ENCODE measurements around the gene CAPZA2.

The CAPZA2 gene

DNA sequence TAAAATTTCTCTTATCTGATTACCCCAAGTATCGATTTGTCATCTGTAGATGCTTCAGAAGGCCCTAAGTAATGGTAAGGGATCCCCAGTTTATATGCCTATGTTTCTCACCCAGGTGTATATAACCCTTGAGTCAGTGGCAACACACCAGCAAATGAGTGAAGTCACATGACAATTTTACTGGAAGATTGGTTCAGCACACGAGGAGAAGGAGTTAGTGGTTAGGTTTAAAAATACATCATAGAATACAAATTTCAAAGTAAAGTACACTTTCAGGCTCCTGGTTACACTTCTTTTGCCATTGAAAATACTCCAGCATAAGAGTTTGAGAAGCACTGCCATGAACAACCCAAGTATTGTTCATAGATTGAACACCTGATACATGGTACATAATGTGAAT is 29.7 kb upstream of the CAPZA2 start:
- TF ChIP-seq, protein P1, sequence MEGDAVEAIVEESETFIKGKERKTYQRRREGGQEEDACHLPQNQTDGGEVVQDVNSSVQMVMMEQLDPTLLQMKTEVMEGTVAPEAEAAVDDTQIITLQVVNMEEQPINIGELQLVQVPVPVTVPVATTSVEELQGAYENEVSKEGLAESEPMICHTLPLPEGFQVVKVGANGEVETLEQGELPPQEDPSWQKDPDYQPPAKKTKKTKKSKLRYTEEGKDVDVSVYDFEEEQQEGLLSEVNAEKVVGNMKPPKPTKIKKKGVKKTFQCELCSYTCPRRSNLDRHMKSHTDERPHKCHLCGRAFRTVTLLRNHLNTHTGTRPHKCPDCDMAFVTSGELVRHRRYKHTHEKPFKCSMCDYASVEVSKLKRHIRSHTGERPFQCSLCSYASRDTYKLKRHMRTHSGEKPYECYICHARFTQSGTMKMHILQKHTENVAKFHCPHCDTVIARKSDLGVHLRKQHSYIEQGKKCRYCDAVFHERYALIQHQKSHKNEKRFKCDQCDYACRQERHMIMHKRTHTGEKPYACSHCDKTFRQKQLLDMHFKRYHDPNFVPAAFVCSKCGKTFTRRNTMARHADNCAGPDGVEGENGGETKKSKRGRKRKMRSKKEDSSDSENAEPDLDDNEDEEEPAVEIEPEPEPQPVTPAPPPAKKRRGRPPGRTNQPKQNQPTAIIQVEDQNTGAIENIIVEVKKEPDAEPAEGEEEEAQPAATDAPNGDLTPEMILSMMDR (conservative IDR thresholded peaks at IDR 0.05; ENCODE audit: low read depth, low read length), result no peak
- H2AFZ ChIP-seq (ENCODE audit: low read depth), result no peak overlapping the region
- H3K79me2 ChIP-seq (ENCODE audit: insufficient read depth, low read depth), result no peaks in the 10 kb centered on the region
- no peaks in the 10 kb centered on the region for H3K36me3 ChIP-seq (ENCODE audit: insufficient read depth)
- no peaks in the 10 kb centered on the region for H3K4me1 ChIP-seq (ENCODE audit: low read depth, poor library complexity, severe bottlenecking)
- no peak overlapping the region for H3K9ac ChIP-seq
- no peaks in the 10 kb centered on the region for H3K27me3 ChIP-seq (ENCODE audit: insufficient read depth, low read depth)
- H3K27ac ChIP-seq, result no peak overlapping the region
- no peaks in the 10 kb centered on the region for H4K20me1 ChIP-seq (ENCODE audit: insufficient read depth)
- H3K4me2 ChIP-seq, result no peak overlapping the region
- no peak overlapping the region for H3K4me3 ChIP-seq (IDR thresholded peaks at IDR 0.05; ENCODE audit: insufficient read depth, low read depth, low read length)

DNA sequence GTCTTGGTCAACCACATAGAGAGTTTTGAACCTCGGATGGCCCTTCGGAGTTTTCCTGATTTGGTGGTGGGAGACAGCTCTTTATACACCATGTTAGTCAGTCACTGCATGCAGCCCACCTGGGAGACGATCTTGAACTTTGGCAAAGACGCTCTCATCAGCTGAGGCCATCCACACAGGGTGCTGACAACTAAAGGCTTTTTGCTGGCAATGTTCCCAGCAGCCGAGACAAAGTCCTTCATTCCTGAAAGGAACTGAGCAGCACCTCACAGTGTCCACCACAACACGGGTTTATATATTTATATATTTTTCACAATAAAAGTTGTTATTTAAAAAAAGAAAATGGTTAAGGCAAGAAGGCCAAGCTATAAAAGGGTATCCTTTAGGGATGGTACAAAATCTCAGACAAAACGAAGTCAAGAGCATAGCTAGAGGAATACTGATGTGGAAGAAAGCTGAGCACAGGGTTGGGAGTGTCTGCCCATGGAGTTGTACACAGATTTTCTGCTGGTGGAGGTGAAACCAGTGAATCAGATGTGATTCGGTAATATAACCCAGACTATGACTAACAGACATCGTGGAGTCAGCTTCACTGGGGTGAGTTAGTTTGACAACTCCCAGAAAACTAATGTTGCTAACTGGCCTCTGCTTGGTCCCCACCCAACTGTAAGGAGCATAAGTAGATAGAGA is 27.4 kb upstream of the CAPZA2 start:
- Histone ChIP-seq H4K20me1 (ENCODE audit: insufficient read depth) (no peaks in the 10 kb centered on the region), H3K4me1 (ENCODE audit: low read depth, poor library complexity, severe bottlenecking) (no peaks in the 10 kb centered on the region), H3K36me3 (ENCODE audit: insufficient read depth) (no peaks in the 10 kb centered on the region), H3K9ac (no peak overlapping the region), H3K79me2 (ENCODE audit: insufficient read depth, low read depth) (no peaks in the 10 kb centered on the region), H3K27ac (no peak overlapping the region), H3K4me2 (no peak overlapping the region), H2AFZ (ENCODE audit: low read depth) (no peak overlapping the region), H3K27me3 (ENCODE audit: insufficient read depth, low read depth) (no peaks in the 10 kb centered on the region), H3K4me3 (IDR thresholded peaks at IDR 0.05; ENCODE audit: insufficient read depth, low read depth, low read length) (no peak overlapping the region)
- TF ChIP-seq, protein P1 (conservative IDR thresholded peaks at IDR 0.05; ENCODE audit: low read depth, low read length), result no peak

DNA sequence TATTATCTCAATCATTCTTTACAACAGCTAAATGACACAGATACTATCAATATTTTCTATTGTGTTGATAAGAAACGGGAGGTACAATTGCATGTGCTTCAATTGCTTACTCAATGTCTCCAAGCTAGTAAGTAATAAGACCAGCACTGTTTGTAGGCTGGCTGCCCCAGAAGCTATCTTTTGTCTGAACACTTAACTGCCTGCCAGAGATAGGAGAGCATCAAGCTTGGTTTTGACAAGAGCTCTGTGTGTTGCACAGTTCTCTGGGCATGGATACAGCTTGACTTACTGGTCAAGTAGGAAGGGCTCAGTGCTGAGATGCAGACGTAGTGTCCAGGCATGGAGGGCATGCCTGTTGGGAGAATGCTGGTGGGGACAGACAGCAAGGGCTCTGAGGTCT is 26.3 kb upstream of the CAPZA2 start:
- H3K79me2 ChIP-seq (ENCODE audit: insufficient read depth, low read depth), result no peaks in the 10 kb centered on the region
- no peaks in the 10 kb centered on the region for H3K27me3 ChIP-seq (ENCODE audit: insufficient read depth, low read depth)
- no peaks in the 10 kb centered on the region for H3K4me1 ChIP-seq (ENCODE audit: low read depth, poor library complexity, severe bottlenecking)
- TF ChIP-seq, protein P1 (conservative IDR thresholded peaks at IDR 0.05; ENCODE audit: low read depth, low read length), result no peak
- H3K36me3 ChIP-seq (ENCODE audit: insufficient read depth), result no peaks in the 10 kb centered on the region
- no peak overlapping the region for H3K4me3 ChIP-seq (IDR thresholded peaks at IDR 0.05; ENCODE audit: insufficient read depth, low read depth, low read length)
- H4K20me1 ChIP-seq (ENCODE audit: insufficient read depth), result no peaks in the 10 kb centered on the region
- H3K4me2 ChIP-seq, result no peak overlapping the region
- H3K27ac ChIP-seq, result no peak overlapping the region
- no peak overlapping the region for H2AFZ ChIP-seq (ENCODE audit: low read depth)
- H3K9ac ChIP-seq, result no peak overlapping the region

DNA sequence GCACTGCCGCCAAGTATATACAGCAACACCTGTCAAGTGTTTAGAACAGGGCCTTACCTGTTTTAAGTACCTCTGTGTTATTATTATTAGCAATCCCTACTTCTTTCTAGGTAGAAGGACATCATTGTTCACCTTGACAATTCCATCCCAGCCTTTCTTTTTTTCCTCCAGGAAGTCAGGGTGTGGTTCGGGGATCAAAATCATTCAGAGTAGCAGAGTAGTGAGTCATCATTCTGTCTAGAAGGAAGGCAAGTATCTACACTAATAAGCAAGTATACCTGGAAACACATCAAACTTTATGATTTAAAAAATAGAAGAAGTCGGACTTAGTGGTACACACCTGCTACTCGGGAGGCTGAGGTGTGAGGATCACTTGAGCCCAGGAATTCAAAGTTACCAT is 25.5 kb upstream of the CAPZA2 start:
- TF ChIP-seq, protein P1 (conservative IDR thresholded peaks at IDR 0.05; ENCODE audit: low read depth, low read length), result no peak
- Histone ChIP-seq H3K36me3 (ENCODE audit: insufficient read depth) (no peaks in the 10 kb centered on the region), H3K4me1 (ENCODE audit: low read depth, poor library complexity, severe bottlenecking) (no peaks in the 10 kb centered on the region), H3K79me2 (ENCODE audit: insufficient read depth, low read depth) (no peaks in the 10 kb centered on the region), H3K9ac (no peak overlapping the region), H4K20me1 (ENCODE audit: insufficient read depth) (no peaks in the 10 kb centered on the region), H3K4me3 (IDR thresholded peaks at IDR 0.05; ENCODE audit: insufficient read depth, low read depth, low read length) (no peak overlapping the region), H3K27ac (no peak overlapping the region), H3K27me3 (ENCODE audit: insufficient read depth, low read depth) (no peaks in the 10 kb centered on the region), H2AFZ (ENCODE audit: low read depth) (no peak overlapping the region), H3K4me2 (no peak overlapping the region)
